HepG2 (cell line): Measurements from ENCODE around the gene RBSN. TPM values are rescaled to one million over a fixed set of nuclear protein-coding genes. Genes with fewer than 3 reads are reported as not detected.
A peak's percentile ranks its signal among the peaks of the same experiment; 100 is the strongest.

Source experiments
- IKZF1 ChIP-seq: fragments of 450-650 bp; IDR thresholded peaks from 2 replicates; pipeline ENCODE4 v1.7.1; 2016
- MXI1 ChIP-seq: IDR thresholded peaks from 3 replicates; pipeline ENCODE4 v1.6.1; 2012; ENCODE audit warnings: low read depth, low read length, inconsistent platforms, borderline replicate concordance
- NCOA5 ChIP-seq: sonication (generic); formaldehyde crosslinking; IDR thresholded peaks from 2 replicates; pipeline ENCODE4 v1.4.0; 2020; ENCODE audit warnings: missing genetic modification reagents
- SMAD3 ChIP-seq: sonication (generic); formaldehyde crosslinking; IDR thresholded peaks from 2 replicates; pipeline ENCODE4 v1.4.0; 2020; ENCODE audit warnings: missing genetic modification reagents
- SRF ChIP-seq: IDR thresholded peaks from 2 replicates; pipeline ENCODE4 v1.6.1; 2011; ENCODE audit warnings: mild to moderate bottlenecking, low read depth, low read length, moderate library complexity
- ZFAT ChIP-seq: sonication (generic); formaldehyde crosslinking; conservative IDR thresholded peaks from 2 replicates; pipeline ENCODE4 v1.8.1; 2023; ENCODE audit warnings: missing genetic modification reagents, inconsistent platforms
- ZKSCAN8 ChIP-seq: IDR thresholded peaks from 2 replicates; pipeline ENCODE4 v1.6.1; 2016; ENCODE audit warnings: borderline replicate concordance, missing genetic modification reagents, missing compliant biosample characterization
- ZNF253 ChIP-seq: sonication (generic); formaldehyde crosslinking; IDR thresholded peaks from 2 replicates; pipeline ENCODE4 v1.8.0; 2022; ENCODE audit warnings: mild to moderate bottlenecking, missing genetic modification reagents, borderline replicate concordance
- ZSCAN12 ChIP-seq: sonication (generic); formaldehyde crosslinking; IDR thresholded peaks from 2 replicates; pipeline ENCODE4 v1.9.0; 2021; ENCODE audit warnings: mild to moderate bottlenecking, missing genetic modification reagents
- polyA plus RNA-seq, 8 experiments: library from polyadenylated mRNA; depleted of rRNA in 3 of 8; stranded (reverse) in 7 of 8; unstranded in 1 of 8; fragments of >200 nt; fragmentation: Illumina TruSeq in 4 of 8; extraction: Trizol in 4 of 8; gene quantifications; 2 replicates each; pipeline versions ENCODE4 v1.2.1 to v1.2.3, GENCODE V29; 2011 to 2016; ENCODE audit warnings: low read depth in 4 of 8, missing spikeins in 1 of 8, mixed read lengths in 1 of 8; ENCODE audit not compliant: insufficient read depth in 1 of 8
- total RNA-seq, 5 experiments: library from RNA; depleted of rRNA; stranded (reverse); fragments of >200 nt; fragmentation: Illumina TruSeq; extraction: Trizol; gene quantifications; 2 replicates each; pipeline ENCODE4 v1.2.3, GENCODE V29; 2016; ENCODE audit warnings: low read depth in 1 of 5
- TF ChIP-seq, protein P1 (sequence below): sonication (generic); formaldehyde crosslinking; IDR thresholded peaks from 2 replicates; pipeline ENCODE4 v1.4.0; 2020; ENCODE audit warnings: missing genetic modification reagents, borderline replicate concordance
- TF ChIP-seq, protein P2 (sequence below): sonication (generic); formaldehyde crosslinking; IDR thresholded peaks from 2 replicates; pipeline ENCODE4 v1.4.0; 2020; ENCODE audit warnings: missing genetic modification reagents
- TF ChIP-seq, protein P3 (sequence below), 2 experiments: sonication (generic) in 1 of 2; formaldehyde crosslinking in 1 of 2; IDR thresholded peaks; 2 replicates each; pipeline versions ENCODE4 v1.5.1 to v1.6.1; 2011 to 2020; ENCODE audit warnings: borderline replicate concordance in 1 of 2, low read depth in 1 of 2, low read length in 1 of 2, mild to moderate bottlenecking in 1 of 2, missing genetic modification reagents in 1 of 2, moderate library complexity in 1 of 2
- TF ChIP-seq, protein P4 (sequence below): IDR thresholded peaks from 2 replicates; pipeline ENCODE4 v1.6.1; 2016; ENCODE audit warnings: low read depth
- TF ChIP-seq, protein P5 (sequence below): sonication (generic); formaldehyde crosslinking; IDR thresholded peaks from 2 replicates; pipeline ENCODE4 v1.4.0; 2020; ENCODE audit warnings: mild to moderate bottlenecking, missing genetic modification reagents

RBSN gene
- total and polyA plus RNA-seq, 2 of the 13 experiments (the other 11 are each of a cell fraction or from before 2014, with no cell fraction given), result 7.9 to 11.8 TPM

DNA sequence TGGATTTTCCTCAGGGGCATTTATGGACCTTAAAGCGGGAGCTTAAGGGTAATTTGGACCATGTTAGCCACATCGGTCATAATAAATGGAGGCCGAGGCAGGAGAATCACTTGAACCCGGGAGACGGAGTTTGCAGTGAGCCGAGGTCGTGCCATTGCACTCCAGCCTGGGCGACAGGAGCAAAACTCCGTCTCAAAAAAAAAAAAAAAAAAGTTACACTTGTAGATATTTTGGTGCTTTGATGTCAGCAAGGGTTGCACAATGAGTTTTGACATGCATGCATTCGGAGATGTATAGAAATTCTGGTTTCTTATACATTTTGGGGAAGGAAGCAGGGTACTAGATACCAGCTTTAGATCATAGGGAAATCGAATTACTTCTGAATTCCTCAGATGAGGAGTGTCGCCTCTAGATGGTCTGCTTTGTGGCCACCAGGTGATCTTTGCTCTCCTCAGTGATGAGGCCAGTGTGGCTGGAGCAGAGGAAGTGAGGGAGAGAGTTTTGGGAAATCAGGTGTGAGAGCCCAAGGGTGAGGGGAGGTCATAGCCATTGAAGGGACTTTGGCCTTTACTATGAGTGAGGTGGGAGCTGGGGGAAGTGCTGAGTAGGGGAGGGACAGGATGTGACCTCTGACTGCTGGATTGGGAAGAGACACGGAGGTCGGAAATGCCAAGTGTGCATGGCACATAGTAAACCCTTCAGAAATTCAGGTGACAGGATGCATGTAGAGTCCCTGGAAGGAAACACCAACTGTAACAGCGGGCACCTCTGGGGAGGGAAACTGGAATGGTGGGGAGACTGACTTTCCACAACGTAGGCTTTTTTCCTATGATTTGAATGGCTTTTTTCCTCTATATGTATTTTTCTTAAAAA is 8.4 kb upstream of the RBSN start (continued):
- TF ChIP-seq, protein P1, sequence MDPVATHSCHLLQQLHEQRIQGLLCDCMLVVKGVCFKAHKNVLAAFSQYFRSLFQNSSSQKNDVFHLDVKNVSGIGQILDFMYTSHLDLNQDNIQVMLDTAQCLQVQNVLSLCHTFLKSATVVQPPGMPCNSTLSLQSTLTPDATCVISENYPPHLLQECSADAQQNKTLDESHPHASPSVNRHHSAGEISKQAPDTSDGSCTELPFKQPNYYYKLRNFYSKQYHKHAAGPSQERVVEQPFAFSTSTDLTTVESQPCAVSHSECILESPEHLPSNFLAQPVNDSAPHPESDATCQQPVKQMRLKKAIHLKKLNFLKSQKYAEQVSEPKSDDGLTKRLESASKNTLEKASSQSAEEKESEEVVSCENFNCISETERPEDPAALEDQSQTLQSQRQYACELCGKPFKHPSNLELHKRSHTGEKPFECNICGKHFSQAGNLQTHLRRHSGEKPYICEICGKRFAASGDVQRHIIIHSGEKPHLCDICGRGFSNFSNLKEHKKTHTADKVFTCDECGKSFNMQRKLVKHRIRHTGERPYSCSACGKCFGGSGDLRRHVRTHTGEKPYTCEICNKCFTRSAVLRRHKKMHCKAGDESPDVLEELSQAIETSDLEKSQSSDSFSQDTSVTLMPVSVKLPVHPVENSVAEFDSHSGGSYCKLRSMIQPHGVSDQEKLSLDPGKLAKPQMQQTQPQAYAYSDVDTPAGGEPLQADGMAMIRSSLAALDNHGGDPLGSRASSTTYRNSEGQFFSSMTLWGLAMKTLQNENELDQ, result no peak
- TF ChIP-seq NCOA5 (CRISPR knock-in tag), result no peak
- TF ChIP-seq, protein P2, sequence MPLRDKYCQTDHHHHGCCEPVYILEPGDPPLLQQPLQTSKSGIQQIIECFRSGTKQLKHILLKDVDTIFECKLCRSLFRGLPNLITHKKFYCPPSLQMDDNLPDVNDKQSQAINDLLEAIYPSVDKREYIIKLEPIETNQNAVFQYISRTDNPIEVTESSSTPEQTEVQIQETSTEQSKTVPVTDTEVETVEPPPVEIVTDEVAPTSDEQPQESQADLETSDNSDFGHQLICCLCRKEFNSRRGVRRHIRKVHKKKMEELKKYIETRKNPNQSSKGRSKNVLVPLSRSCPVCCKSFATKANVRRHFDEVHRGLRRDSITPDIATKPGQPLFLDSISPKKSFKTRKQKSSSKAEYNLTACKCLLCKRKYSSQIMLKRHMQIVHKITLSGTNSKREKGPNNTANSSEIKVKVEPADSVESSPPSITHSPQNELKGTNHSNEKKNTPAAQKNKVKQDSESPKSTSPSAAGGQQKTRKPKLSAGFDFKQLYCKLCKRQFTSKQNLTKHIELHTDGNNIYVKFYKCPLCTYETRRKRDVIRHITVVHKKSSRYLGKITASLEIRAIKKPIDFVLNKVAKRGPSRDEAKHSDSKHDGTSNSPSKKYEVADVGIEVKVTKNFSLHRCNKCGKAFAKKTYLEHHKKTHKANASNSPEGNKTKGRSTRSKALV (CRISPR knock-in tag), result no peak
- TF ChIP-seq, protein P3, sequence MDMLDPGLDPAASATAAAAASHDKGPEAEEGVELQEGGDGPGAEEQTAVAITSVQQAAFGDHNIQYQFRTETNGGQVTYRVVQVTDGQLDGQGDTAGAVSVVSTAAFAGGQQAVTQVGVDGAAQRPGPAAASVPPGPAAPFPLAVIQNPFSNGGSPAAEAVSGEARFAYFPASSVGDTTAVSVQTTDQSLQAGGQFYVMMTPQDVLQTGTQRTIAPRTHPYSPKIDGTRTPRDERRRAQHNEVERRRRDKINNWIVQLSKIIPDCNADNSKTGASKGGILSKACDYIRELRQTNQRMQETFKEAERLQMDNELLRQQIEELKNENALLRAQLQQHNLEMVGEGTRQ (IDR thresholded peaks at IDR 0.05; ENCODE audit: low read depth, low read length), result no peak
- TF ChIP-seq, protein P3 (CRISPR knock-in tag; IDR thresholded peaks at IDR 0.05; ENCODE audit: borderline replicate concordance), result no peak
- TF ChIP-seq IKZF1, result no peak
- TF ChIP-seq ZNF253 (CRISPR knock-in tag), result no peak
- TF ChIP-seq ZSCAN12 (CRISPR knock-in tag), result no peak
- TF ChIP-seq SMAD3 (CRISPR knock-in tag), result no peak
- TF ChIP-seq MXI1, result peak; percentile 60; the same call in 1 of the 3 replicates
- TF ChIP-seq ZFAT (CRISPR knock-in tag), result no peak
- TF ChIP-seq, protein P4, sequence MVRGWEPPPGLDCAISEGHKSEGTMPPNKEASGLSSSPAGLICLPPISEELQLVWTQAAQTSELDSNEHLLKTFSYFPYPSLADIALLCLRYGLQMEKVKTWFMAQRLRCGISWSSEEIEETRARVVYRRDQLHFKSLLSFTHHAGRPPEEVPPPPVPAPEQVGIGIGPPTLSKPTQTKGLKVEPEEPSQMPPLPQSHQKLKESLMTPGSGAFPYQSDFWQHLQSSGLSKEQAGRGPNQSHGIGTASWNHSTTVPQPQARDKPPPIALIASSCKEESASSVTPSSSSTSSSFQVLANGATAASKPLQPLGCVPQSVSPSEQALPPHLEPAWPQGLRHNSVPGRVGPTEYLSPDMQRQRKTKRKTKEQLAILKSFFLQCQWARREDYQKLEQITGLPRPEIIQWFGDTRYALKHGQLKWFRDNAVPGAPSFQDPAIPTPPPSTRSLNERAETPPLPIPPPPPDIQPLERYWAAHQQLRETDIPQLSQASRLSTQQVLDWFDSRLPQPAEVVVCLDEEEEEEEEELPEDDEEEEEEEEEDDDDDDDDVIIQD, result peak; percentile 79; the same call in 1 of the 2 replicates
- TF ChIP-seq, protein P5, sequence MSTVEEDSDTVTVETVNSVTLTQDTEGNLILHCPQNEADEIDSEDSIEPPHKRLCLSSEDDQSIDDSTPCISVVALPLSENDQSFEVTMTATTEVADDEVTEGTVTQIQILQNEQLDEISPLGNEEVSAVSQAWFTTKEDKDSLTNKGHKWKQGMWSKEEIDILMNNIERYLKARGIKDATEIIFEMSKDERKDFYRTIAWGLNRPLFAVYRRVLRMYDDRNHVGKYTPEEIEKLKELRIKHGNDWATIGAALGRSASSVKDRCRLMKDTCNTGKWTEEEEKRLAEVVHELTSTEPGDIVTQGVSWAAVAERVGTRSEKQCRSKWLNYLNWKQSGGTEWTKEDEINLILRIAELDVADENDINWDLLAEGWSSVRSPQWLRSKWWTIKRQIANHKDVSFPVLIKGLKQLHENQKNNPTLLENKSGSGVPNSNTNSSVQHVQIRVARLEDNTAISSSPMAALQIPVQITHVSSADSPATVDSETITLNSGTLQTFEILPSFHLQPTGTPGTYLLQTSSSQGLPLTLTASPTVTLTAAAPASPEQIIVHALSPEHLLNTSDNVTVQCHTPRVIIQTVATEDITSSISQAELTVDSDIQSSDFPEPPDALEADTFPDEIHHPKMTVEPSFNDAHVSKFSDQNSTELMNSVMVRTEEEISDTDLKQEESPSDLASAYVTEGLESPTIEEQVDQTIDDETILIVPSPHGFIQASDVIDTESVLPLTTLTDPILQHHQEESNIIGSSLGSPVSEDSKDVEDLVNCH (CRISPR knock-in tag), result no peak
- no peak for TF ChIP-seq SRF
- no peak for TF ChIP-seq ZKSCAN8 (CRISPR knock-in tag)
